GM23338 (cell line): Measurements from ENCODE around the gene AKR7A3. TPM values are rescaled to one million over a fixed set of nuclear protein-coding genes. Genes with fewer than 3 reads are reported as not detected.
"Not testable (repeated sequence)": the region's sequence is repeated elsewhere in the genome, so short reads cannot be mapped to it uniquely, and the experiment has no call there.

ENCODE experiments used
- ATAC-seq: fragments of 200-7000 bp; cut with Tn5 transposase; 3 replicates; pipeline ENCODE4 v1.9.1; 2020
- DNase-seq: peaks from one replicate; pipeline ENCODE4 v3.0.0-alpha.2; 2015; ENCODE audit warnings: low spot score
- H2AFZ ChIP-seq: fragments of 200-600 bp; sonication (generic); 2 replicates; pipeline ENCODE4 v1.8.0; 2016; ENCODE audit warnings: antibody characterized with exemption, mild to moderate bottlenecking, moderate library complexity
- H3F3A ChIP-seq: fragments of 200-600 bp; sonication (generic); replicated peaks from 2 replicates; pipeline ENCODE4 v1.8.0; 2017; ENCODE audit warnings: antibody characterized with exemption, mixed run types, low read depth
- H3K27ac ChIP-seq: fragments of 200-600 bp; sonication (generic); 2 replicates; pipeline ENCODE4 v1.6.1; 2016; ENCODE audit warnings: low read depth
- H3K27me3 ChIP-seq: fragments of 200-600 bp; sonication (generic); 2 replicates; pipeline ENCODE4 v1.8.0; 2016; ENCODE audit warnings: mild to moderate bottlenecking, mixed run types, moderate library complexity; ENCODE audit not compliant: insufficient read depth
- H3K36me3 ChIP-seq: fragments of 200-600 bp; sonication (generic); 2 replicates; pipeline ENCODE4 v1.8.0; 2016; ENCODE audit warnings: mild to moderate bottlenecking; ENCODE audit not compliant: insufficient read depth
- H3K4me1 ChIP-seq: fragments of 200-600 bp; sonication (generic); 2 replicates; pipeline ENCODE4 v1.8.0; 2016; ENCODE audit warnings: mild to moderate bottlenecking, moderate library complexity; ENCODE audit not compliant: insufficient read depth
- H3K4me2 ChIP-seq: fragments of 200-600 bp; sonication (generic); 2 replicates; pipeline ENCODE4 v1.7.1; 2017; ENCODE audit warnings: mixed run types
- H3K4me3 ChIP-seq: fragments of 200-600 bp; sonication (generic); 2 replicates; pipeline ENCODE4 v1.6.1; 2016; ENCODE audit warnings: mixed run types
- H3K79me2 ChIP-seq: fragments of 200-600 bp; sonication (generic); replicated peaks from 2 replicates; pipeline ENCODE4 v1.8.0; 2017; ENCODE audit warnings: mild to moderate bottlenecking; ENCODE audit not compliant: insufficient read depth
- H3K9me2 ChIP-seq: fragments of 200-600 bp; sonication (generic); 2 replicates; pipeline ENCODE4 v1.8.0; 2017; ENCODE audit not compliant: insufficient read depth
- H4K20me1 ChIP-seq: fragments of 200-600 bp; sonication (generic); replicated peaks from 2 replicates; pipeline ENCODE4 v1.8.0; 2017; ENCODE audit warnings: mild to moderate bottlenecking; ENCODE audit not compliant: insufficient read depth
- H3K27ac Mint-ChIP-seq: 2 replicates; pipeline ENCODE4 v1.8.0; 2020; ENCODE audit warnings: inconsistent platforms, mild to moderate bottlenecking, moderate library complexity, mixed read lengths
- H3K27me3 Mint-ChIP-seq: 3 replicates; pipeline ENCODE4 v1.8.0; 2022; ENCODE audit warnings: low read depth, mild to moderate bottlenecking, moderate library complexity, mixed read lengths, inconsistent platforms; ENCODE audit not compliant: insufficient read depth, poor library complexity
- H3K36me3 Mint-ChIP-seq: 3 replicates; pipeline ENCODE4 v1.8.0; 2021; ENCODE audit warnings: low read depth, mild to moderate bottlenecking, inconsistent platforms, moderate library complexity, mixed read lengths
- H3K4me1 Mint-ChIP-seq: 3 replicates; pipeline ENCODE4 v1.8.0; 2020; ENCODE audit warnings: mild to moderate bottlenecking, inconsistent platforms, mixed read lengths
- H3K4me3 Mint-ChIP-seq: 3 replicates; pipeline ENCODE4 v1.8.0; 2021; ENCODE audit warnings: moderate library complexity, mild to moderate bottlenecking, inconsistent platforms, mixed read lengths
- H3K9me3 Mint-ChIP-seq: 3 replicates; pipeline ENCODE4 v1.8.0; 2020; ENCODE audit warnings: moderate library complexity, mild to moderate bottlenecking, inconsistent platforms, mixed read lengths
- EZH2 ChIP-seq: fragments of 200-600 bp; sonication (generic); IDR thresholded peaks from one replicate; pipeline ENCODE4 v1.8.0; 2017; ENCODE audit warnings: antibody characterized with exemption, mild to moderate bottlenecking, low read depth; ENCODE audit not compliant: unreplicated experiment
- EZH2phosphoT487 ChIP-seq: fragments of 200-600 bp; sonication (generic); IDR thresholded peaks from one replicate; pipeline ENCODE4 v1.8.1; 2018; ENCODE audit warnings: antibody characterized with exemption; ENCODE audit not compliant: unreplicated experiment
- JUNB ChIP-seq: IDR thresholded peaks from one replicate; pipeline ENCODE4 v1.6.1; 2016; ENCODE audit warnings: antibody characterized with exemption; ENCODE audit not compliant: unreplicated experiment
- NANOG ChIP-seq: IDR thresholded peaks from 2 replicates; pipeline ENCODE4 v1.6.1; 2016; ENCODE audit warnings: antibody characterized with exemption, borderline replicate concordance
- POLR2AphosphoS5 ChIP-seq: IDR thresholded peaks from 2 replicates; pipeline ENCODE4 v1.6.1; 2016; ENCODE audit warnings: antibody characterized with exemption, low read depth
- polyA plus RNA-seq: library from polyadenylated mRNA; unstranded; fragments of >200 nt; fragmentation: Nextera tagmentation; extraction: Ambion mirVana; gene quantifications from 2 replicates; pipeline ENCODE4 v1.2.1, GENCODE V29; 2016
- total RNA-seq: library from RNA; depleted of rRNA; stranded (reverse); fragments of >200 nt; shearing (Covaris generic); gene quantifications from 2 replicates; pipeline ENCODE4 v1.2.3, GENCODE V29; 2014
- TF ChIP-seq, protein P1 (sequence below): fragments of 250-450 bp; sonication (Bioruptor Pico); IDR thresholded peaks from 2 replicates; pipeline ENCODE4 v1.5.0; 2020; ENCODE audit warnings: mild to moderate bottlenecking, moderate library complexity
- TF ChIP-seq, protein P2 (sequence below), 2 experiments: fragments of 200-600 bp in 1 of 2; sonication (generic) in 1 of 2; conservative IDR thresholded peaks; 2 replicates each; pipeline versions ENCODE4 v1.5.1 to v1.6.1; 2016 to 2017; ENCODE audit warnings: antibody characterized with exemption in 2 of 2, low read depth in 2 of 2, mild to moderate bottlenecking in 2 of 2, moderate library complexity in 1 of 2

Gene AKR7A3
- total and polyA plus RNA-seq, 2 experiments from 2014 or later = 0.14 to 0.86 TPM

DNA sequence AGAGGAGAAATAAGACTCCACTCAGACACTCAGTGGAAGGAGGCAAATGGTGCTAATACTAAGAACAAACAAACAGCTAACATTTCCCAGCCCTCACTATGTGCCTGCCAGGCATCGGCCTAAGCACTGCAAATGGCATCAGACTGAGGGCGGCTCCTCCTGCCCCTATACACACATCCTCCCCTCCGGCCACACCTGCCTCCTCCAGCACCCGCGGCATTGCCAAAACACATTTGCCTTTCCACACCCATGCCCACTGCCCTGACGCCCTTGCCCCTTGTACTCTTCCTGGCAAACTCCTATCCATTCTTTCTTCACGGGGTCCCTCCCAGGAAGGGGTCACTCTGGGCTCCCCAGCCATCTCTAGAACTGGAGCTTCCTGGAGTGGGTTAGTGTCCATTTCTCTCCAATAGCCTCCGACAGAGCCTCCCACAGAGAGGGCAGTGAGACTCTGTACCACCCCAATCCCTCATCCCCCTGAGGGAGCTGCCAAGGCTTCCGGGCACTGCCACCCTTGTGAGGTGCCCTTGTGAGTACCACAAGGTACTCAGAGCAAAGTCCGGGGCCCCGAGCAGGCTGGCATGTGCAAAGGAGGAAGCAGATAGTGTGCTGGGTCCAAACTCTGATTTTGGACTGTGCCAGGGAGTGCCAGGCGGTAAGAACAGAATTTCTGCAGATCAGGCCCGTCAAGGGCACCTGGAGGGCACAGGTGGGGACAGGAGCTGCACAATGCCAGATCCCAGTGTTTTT, 959 bp downstream of the AKR7A3 start:
- Histone ChIP-seq H3K4me2 (no peak overlapping the region), H3K27me3 (peaks cover 37% of the 10 kb centered on the region), H3K79me2 (no peaks in the 10 kb centered on the region), H3K36me3 (no peaks in the 10 kb centered on the region), H3K27ac (no peak overlapping the region), H4K20me1 (peaks cover 8% of the 10 kb centered on the region), H2AFZ (no peak overlapping the region), H3K9me2 (no peaks in the 10 kb centered on the region), H3K4me1 (0 out of 2 replicates have a peak, but pooled peaks cover 4% of the 10 kb centered on the region), H3K4me3 (no peak overlapping the region; the same call in 1 of the 2 replicates), H3F3A (no peaks in the 10 kb centered on the region)
- Mint-ChIP-seq H3K27ac (no peak overlapping the region), H3K4me1 (peaks cover 4% of the 10 kb centered on the region; the same call in 1 of the 3 replicates), H3K9me3 (peaks cover 3% of the 10 kb centered on the region; the same call in 2 of the 3 replicates), H3K36me3 (peaks cover 6% of the 10 kb centered on the region; the same call in 2 of the 3 replicates), H3K27me3 (peaks cover 33% of the 10 kb centered on the region), H3K4me3 (peak overlapping the region; percentile 48)
- ATAC-seq (no peak), DNase-seq (no peak)
- TF ChIP-seq JUNB (no peak), EZH2 (no peak), NANOG (no peak), POLR2AphosphoS5 (no peak), EZH2phosphoT487 (no peak)
- TF ChIP-seq, protein P1, sequence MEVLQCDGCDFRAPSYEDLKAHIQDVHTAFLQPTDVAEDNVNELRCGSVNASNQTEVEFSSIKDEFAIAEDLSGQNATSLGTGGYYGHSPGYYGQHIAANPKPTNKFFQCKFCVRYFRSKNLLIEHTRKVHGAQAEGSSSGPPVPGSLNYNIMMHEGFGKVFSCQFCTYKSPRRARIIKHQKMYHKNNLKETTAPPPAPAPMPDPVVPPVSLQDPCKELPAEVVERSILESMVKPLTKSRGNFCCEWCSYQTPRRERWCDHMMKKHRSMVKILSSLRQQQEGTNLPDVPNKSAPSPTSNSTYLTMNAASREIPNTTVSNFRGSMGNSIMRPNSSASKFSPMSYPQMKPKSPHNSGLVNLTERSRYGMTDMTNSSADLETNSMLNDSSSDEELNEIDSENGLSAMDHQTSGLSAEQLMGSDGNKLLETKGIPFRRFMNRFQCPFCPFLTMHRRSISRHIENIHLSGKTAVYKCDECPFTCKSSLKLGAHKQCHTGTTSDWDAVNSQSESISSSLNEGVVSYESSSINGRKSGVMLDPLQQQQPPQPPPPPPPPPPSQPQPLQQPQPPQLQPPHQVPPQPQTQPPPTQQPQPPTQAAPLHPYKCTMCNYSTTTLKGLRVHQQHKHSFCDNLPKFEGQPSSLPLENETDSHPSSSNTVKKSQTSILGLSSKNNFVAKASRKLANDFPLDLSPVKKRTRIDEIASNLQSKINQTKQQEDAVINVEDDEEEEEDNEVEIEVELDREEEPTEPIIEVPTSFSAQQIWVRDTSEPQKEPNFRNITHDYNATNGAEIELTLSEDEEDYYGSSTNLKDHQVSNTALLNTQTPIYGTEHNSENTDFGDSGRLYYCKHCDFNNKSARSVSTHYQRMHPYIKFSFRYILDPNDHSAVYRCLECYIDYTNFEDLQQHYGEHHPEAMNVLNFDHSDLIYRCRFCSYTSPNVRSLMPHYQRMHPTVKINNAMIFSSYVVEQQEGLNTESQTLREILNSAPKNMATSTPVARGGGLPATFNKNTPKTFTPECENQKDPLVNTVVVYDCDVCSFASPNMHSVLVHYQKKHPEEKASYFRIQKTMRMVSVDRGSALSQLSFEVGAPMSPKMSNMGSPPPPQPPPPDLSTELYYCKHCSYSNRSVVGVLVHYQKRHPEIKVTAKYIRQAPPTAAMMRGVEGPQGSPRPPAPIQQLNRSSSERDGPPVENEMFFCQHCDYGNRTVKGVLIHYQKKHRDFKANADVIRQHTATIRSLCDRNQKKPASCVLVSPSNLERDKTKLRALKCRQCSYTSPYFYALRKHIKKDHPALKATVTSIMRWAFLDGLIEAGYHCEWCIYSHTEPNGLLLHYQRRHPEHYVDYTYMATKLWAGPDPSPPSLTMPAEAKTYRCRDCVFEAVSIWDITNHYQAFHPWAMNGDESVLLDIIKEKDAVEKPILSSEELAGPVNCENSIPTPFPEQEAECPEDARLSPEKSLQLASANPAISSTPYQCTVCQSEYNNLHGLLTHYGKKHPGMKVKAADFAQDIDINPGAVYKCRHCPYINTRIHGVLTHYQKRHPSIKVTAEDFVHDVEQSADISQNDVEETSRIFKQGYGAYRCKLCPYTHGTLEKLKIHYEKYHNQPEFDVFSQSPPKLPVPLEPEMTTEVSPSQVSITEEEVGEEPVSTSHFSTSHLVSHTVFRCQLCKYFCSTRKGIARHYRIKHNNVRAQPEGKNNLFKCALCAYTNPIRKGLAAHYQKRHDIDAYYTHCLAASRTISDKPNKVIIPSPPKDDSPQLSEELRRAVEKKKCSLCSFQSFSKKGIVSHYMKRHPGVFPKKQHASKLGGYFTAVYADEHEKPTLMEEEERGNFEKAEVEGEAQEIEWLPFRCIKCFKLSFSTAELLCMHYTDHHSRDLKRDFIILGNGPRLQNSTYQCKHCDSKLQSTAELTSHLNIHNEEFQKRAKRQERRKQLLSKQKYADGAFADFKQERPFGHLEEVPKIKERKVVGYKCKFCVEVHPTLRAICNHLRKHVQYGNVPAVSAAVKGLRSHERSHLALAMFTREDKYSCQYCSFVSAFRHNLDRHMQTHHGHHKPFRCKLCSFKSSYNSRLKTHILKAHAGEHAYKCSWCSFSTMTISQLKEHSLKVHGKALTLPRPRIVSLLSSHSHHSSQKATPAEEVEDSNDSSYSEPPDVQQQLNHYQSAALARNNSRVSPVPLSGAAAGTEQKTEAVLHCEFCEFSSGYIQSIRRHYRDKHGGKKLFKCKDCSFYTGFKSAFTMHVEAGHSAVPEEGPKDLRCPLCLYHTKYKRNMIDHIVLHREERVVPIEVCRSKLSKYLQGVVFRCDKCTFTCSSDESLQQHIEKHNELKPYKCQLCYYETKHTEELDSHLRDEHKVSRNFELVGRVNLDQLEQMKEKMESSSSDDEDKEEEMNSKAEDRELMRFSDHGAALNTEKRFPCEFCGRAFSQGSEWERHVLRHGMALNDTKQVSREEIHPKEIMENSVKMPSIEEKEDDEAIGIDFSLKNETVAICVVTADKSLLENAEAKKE (CRISPR knock-in tag) = no peak
- TF ChIP-seq, protein P2, sequence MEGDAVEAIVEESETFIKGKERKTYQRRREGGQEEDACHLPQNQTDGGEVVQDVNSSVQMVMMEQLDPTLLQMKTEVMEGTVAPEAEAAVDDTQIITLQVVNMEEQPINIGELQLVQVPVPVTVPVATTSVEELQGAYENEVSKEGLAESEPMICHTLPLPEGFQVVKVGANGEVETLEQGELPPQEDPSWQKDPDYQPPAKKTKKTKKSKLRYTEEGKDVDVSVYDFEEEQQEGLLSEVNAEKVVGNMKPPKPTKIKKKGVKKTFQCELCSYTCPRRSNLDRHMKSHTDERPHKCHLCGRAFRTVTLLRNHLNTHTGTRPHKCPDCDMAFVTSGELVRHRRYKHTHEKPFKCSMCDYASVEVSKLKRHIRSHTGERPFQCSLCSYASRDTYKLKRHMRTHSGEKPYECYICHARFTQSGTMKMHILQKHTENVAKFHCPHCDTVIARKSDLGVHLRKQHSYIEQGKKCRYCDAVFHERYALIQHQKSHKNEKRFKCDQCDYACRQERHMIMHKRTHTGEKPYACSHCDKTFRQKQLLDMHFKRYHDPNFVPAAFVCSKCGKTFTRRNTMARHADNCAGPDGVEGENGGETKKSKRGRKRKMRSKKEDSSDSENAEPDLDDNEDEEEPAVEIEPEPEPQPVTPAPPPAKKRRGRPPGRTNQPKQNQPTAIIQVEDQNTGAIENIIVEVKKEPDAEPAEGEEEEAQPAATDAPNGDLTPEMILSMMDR (conservative IDR thresholded peaks at IDR 0.05; ENCODE audit: low read depth in 2 of 2) = no peak

DNA sequence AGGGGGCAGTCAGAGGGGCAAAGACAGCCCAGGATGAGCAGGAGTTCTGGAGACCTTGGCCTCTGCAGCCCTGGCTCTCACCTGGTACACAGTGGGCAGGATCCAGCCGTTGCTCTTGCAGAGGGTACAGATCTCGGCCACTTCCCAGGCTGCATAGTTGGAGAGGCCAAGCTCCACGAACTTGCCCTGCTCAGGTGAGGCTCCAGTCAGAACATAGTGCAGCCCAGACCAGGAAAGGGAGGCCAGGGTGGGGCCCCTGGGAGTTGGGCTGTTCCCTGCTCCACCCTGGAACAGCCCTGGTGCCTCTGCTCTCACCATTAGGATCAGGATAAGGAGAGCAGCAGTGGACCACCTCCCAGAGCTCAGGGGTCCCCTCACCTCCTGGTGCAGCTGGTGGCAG, 2.8 kb downstream of the AKR7A3 start:
- not testable (repeated sequence) for H3K4me3 Mint-ChIP-seq, H3K9me3 Mint-ChIP-seq, H3K4me3 ChIP-seq, H3F3A ChIP-seq, H3K4me1 Mint-ChIP-seq, H3K9me2 ChIP-seq, H3K36me3 ChIP-seq, DNase-seq, H2AFZ ChIP-seq, H3K4me1 ChIP-seq, H3K27ac ChIP-seq, ATAC-seq, H3K4me2 ChIP-seq, H4K20me1 ChIP-seq, H3K27ac Mint-ChIP-seq, H3K79me2 ChIP-seq, H3K36me3 Mint-ChIP-seq
- peaks cover 33% of the 10 kb centered on the region for H3K27me3 Mint-ChIP-seq
- peaks cover 37% of the 10 kb centered on the region for H3K27me3 ChIP-seq

DNA sequence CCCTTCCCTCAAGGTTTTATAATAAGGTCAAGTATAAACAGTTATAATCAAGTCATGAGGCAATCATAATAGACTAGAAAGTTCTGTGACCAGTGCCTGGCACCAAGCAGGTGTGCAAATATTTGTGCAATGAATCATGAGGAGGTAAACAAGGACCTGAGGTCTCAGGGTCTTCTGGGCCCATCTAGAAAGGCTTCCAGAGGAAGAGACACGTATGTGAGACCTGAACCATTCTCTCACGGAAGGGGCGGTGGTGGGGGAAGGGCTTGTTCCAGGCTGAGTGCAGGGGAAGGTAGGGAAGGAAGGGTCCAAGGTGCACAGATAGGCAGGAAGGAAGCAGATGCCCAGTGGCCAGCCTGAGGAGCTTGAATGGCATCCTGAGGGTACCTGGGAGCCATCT, 3.2 kb downstream of the AKR7A3 start:
- not testable (repeated sequence) for H4K20me1 ChIP-seq, DNase-seq, H3K4me2 ChIP-seq, H3K4me3 Mint-ChIP-seq, ATAC-seq, H3K36me3 ChIP-seq, H3K9me2 ChIP-seq, H3K27ac ChIP-seq, H3K4me1 Mint-ChIP-seq, H3K27ac Mint-ChIP-seq, H3F3A ChIP-seq, H3K9me3 Mint-ChIP-seq, H3K36me3 Mint-ChIP-seq, H2AFZ ChIP-seq, H3K4me1 ChIP-seq, H3K4me3 ChIP-seq, H3K79me2 ChIP-seq
- H3K27me3 Mint-ChIP-seq = peaks cover 33% of the 10 kb centered on the region
- H3K27me3 ChIP-seq = peaks cover 36% of the 10 kb centered on the region
